Right atrium auricular region (tissue), 2 donors: Measurements from ENCODE around the gene LIMCH1. TPM values are rescaled to one million over a fixed set of nuclear protein-coding genes. Genes with fewer than 3 reads are reported as not detected.

Experiments used
- DNase-seq: peaks from one replicate; pipeline ENCODE4 v3.0.0-alpha.2; 2019; ENCODE audit warnings: low spot score
- H3K27ac ChIP-seq, 2 donors: fragments of 200-600 bp; sonication (generic); 1 replicate in 1 of 2; 2 replicates in 1 of 2; pipeline ENCODE4 v1.5.1; 2016 to 2019
- H3K27me3 ChIP-seq, 2 donors: fragments of 200-600 bp; sonication (generic); one replicate each; pipeline versions ENCODE4 v1.5.1 to v1.6.0; 2017 to 2019
- H3K36me3 ChIP-seq: fragments of 200-600 bp; sonication (generic); one replicate; pipeline ENCODE4 v1.5.1; 2016
- H3K4me1 ChIP-seq, 2 donors: fragments of 200-600 bp; sonication (generic); one replicate each; pipeline versions ENCODE4 v1.5.1 to v1.6.0; 2017 to 2019
- H3K4me3 ChIP-seq, 2 donors: fragments of 200-600 bp; sonication (generic); 1 replicate in 1 of 2; 2 replicates in 1 of 2; pipeline ENCODE4 v1.5.1; 2017 to 2019; ENCODE audit warnings: mild to moderate bottlenecking in 1 of 2, moderate library complexity in 1 of 2
- H3K9me3 ChIP-seq, 2 donors: fragments of 200-600 bp; sonication (generic); one replicate each; pipeline ENCODE4 v1.5.1; 2019
- total RNA-seq, 2 donors: library from RNA; depleted of rRNA; stranded (reverse); fragments of >200 nt; gene quantifications; one replicate each; pipeline ENCODE4 v1.1.0, GENCODE V29; 2016
- TF ChIP-seq, protein P1 (sequence below), 2 donors: fragments of 200-600 bp; sonication (generic); IDR thresholded peaks; one replicate each; pipeline ENCODE4 v1.5.1; 2019; ENCODE audit warnings: antibody characterized with exemption in 2 of 2

Gene LIMCH1
- total RNA-seq, 2 donors from 2014 or later: 76.1 to 101 TPM

DNA sequence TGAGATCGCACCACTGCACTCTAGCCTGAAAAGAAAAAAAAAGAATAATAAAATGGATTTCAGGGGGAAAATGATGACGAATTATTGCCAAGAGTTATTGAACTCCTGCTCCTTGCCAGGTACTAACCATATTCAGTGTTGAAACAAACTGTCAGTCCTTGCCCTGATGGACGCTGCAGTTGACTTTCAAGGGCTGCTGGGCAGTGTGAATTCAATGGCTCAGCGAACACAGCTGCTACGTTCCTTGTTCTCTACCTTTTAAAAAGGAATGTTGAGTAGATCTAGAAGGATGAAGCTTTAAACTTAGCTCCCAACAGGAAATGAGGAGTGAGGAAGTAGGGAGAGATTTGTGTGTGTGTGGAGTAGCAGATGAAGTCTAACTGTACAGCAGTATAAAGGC lies 2.7 kb downstream of the LIMCH1 start:
- DNase-seq: no peak
- Histone ChIP-seq H3K4me3 (no peak overlapping the region), H3K27ac (peak overlapping the region; percentile 89 to 90), H3K4me1 (peaks cover 0 to 90% of the 10 kb centered on the region in 2 donors), H3K27me3 (no peaks in the 10 kb centered on the region), H3K9me3 (no peaks in the 10 kb centered on the region), H3K36me3 (no peaks in the 10 kb centered on the region)
- TF ChIP-seq, protein P1, sequence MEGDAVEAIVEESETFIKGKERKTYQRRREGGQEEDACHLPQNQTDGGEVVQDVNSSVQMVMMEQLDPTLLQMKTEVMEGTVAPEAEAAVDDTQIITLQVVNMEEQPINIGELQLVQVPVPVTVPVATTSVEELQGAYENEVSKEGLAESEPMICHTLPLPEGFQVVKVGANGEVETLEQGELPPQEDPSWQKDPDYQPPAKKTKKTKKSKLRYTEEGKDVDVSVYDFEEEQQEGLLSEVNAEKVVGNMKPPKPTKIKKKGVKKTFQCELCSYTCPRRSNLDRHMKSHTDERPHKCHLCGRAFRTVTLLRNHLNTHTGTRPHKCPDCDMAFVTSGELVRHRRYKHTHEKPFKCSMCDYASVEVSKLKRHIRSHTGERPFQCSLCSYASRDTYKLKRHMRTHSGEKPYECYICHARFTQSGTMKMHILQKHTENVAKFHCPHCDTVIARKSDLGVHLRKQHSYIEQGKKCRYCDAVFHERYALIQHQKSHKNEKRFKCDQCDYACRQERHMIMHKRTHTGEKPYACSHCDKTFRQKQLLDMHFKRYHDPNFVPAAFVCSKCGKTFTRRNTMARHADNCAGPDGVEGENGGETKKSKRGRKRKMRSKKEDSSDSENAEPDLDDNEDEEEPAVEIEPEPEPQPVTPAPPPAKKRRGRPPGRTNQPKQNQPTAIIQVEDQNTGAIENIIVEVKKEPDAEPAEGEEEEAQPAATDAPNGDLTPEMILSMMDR (IDR thresholded peaks at IDR 0.05): no peak

DNA sequence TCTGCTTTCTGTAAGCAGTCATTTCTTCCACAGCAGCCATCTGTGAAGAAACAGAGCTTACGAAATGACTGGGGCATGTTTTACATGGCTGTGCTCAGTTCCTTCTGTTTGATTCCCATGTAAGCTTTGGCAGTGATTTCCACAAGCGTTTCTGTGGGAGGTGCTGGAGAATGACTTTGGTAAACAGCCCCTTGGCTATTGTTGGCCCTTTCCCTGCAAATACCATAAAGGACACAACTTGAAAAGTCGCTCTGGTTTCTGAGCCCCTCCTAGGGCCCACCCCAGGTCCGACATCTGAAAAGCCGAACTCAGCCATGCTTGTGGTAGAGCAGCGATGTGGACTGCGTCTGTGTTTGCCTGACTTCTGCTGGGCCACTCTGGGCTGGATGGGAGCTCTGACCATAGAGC lies 3.7 kb downstream of the LIMCH1 start:
- H3K27me3 ChIP-seq: no peaks in the 10 kb centered on the region
- DNase-seq: peak; percentile 69
- H3K9me3 ChIP-seq: no peaks in the 10 kb centered on the region
- no peaks in the 10 kb centered on the region for H3K36me3 ChIP-seq
- H3K4me1 ChIP-seq: peaks cover 0 to 83% of the 10 kb centered on the region in 2 donors
- no peak overlapping the region for H3K4me3 ChIP-seq
- TF ChIP-seq, protein P1 (IDR thresholded peaks at IDR 0.05): no peak
- peak overlapping the region; percentile 89 to 90 for H3K27ac ChIP-seq

DNA sequence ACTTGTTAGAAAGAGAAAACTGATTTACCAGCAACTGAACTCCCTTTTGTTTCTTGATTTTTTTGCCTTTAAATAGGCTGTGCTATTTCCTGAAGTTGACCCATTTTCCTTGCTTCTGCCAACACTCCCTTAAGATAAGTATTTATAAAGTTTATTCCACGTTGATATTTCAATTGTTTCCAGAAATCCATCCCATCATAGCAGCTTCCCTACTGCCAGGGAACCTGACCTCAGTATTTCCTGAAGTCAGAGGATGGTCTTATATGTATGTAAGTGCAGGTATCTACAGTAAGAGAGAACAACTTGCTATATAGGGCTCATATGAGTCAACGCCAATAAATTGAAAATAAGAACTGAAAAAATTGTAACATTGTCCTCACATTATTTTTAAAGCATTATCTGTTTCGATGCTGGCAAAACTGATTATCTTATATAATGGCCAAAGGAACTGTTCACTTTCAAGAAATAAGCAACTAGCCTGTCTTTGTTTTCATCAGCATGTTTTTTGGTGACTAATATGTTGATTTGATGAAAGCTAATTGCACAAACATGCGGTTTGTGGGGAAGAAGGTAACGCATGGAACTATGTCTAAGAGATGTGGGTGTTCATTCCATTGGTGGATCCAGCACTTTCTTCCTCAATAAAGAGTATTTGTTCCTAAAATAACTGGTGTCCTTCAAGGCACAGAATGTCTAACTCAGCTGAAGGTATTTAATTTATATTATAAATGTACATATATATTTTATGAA lies 4.7 kb downstream of the LIMCH1 start:
- Histone ChIP-seq H3K27me3 (no peaks in the 10 kb centered on the region), H3K27ac (peak overlapping the region; percentile 89 to 90), H3K36me3 (no peaks in the 10 kb centered on the region), H3K9me3 (no peaks in the 10 kb centered on the region), H3K4me1 (peaks cover 0 to 77% of the 10 kb centered on the region in 2 donors), H3K4me3 (no peak overlapping the region)
- TF ChIP-seq, protein P1 (IDR thresholded peaks at IDR 0.05): no peak
- no peak for DNase-seq

DNA sequence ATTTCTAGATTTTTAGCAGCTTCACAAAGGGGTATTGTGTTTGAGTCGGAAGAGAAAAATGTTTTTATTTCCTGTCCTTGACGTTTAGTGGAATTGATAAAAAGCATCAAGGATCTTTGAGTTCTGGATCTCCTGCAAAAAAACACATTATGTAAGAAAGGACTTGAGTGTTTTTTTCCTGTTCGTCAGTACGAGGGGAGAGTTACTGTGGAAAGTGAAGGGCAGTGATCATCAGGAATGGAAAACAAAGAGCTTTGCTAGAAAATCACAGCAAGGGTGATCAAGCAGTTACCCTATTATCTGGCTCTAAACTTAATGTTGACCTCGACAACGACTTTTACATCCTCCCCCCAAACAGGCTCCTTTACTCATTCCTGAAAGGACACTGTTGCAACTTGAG lies 7.3 kb downstream of the LIMCH1 start:
- TF ChIP-seq, protein P1 (IDR thresholded peaks at IDR 0.05): no peak
- Histone ChIP-seq H3K9me3 (no peaks in the 10 kb centered on the region), H3K27me3 (no peaks in the 10 kb centered on the region), H3K4me3 (no peak overlapping the region), H3K36me3 (no peaks in the 10 kb centered on the region), H3K27ac (peak overlapping the region; percentile 47 to 60), H3K4me1 (peaks cover 0 to 70% of the 10 kb centered on the region in 2 donors)
- DNase-seq: no peak

DNA sequence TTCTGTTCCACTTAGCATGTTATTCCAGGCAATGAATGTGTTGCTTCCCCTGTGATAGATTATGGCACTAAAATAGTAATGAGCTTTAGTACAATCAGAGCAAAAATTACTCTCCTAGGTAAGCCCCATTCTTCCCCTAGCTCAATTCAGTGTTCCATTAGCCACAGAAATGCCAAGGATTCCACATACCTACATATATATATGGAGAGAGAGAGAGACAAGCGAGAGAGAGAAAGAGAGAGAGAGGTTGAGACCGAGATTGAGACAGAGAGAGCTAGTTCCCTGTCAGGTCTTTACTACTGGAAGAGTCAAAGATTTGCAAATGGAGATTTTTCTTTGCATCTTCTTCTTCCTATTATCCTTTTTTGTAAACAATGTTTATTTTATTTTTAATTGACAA lies 8.7 kb downstream of the LIMCH1 start:
- Histone ChIP-seq H3K27ac (no peak overlapping the region), H3K36me3 (no peaks in the 10 kb centered on the region), H3K9me3 (no peaks in the 10 kb centered on the region), H3K4me3 (no peak overlapping the region), H3K27me3 (no peaks in the 10 kb centered on the region), H3K4me1 (peaks cover 0 to 65% of the 10 kb centered on the region in 2 donors)
- no peak for DNase-seq
- TF ChIP-seq, protein P1 (IDR thresholded peaks at IDR 0.05): no peak
